KG1 (cell line): ENCODE data around the gene TAPBP.

Experiments
- DNase-seq: peaks from one replicate; lab custom pipeline; 2025; lab: John Stamatoyannopoulos, UW

The TAPBP gene

DNA sequence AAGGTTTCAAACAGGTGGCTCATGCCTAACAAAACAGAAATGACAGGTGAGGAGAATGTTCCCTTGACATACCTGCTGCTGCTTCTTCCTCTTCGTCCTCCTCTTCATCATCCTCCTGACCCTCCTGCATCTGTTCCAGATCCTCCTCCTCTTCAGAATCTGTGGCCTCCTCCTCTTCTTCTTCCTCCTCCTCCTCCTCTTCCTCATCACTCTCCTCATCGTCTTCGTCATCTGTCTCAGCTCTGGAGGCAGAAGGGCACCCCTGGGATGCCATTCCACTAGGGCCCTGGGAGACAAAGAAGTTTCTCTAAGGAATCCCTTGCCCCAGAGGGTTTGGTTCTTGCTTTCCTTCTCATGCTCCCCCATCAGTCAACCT lies 6.0 kb upstream of the TAPBP start:
- DNase-seq = no peak

DNA sequence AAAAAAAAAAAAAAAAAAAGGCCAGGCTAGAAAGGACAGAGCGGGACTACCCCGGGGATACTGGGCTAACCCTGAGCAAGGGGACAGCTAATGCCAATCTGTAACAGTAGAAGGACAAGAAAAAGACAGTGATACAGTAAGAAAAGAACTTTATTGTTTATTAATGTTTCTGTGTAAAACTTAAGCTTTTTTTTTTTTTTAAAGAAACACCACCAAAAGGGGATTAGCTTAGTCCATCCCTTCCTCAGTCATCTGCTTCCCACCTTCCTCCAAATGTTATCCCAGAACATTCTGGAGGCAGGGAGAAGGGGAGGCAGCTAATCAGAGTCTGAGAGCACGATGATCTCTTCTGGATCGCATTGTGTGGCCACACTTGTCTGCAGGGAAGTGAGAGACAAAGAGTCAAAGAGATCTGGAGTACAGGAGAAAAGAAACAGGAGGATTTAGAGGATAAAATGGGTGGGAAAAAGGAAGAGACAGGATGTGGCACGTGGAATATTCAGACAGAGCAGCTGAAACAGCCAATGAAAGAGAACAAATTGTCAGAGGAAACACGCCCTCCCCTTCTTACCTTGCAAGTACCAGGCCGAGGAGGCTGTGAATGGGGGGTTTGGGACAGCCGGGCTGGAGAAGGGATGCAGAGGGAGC lies 4.7 kb upstream of the TAPBP start:
- DNase-seq = no peak

DNA sequence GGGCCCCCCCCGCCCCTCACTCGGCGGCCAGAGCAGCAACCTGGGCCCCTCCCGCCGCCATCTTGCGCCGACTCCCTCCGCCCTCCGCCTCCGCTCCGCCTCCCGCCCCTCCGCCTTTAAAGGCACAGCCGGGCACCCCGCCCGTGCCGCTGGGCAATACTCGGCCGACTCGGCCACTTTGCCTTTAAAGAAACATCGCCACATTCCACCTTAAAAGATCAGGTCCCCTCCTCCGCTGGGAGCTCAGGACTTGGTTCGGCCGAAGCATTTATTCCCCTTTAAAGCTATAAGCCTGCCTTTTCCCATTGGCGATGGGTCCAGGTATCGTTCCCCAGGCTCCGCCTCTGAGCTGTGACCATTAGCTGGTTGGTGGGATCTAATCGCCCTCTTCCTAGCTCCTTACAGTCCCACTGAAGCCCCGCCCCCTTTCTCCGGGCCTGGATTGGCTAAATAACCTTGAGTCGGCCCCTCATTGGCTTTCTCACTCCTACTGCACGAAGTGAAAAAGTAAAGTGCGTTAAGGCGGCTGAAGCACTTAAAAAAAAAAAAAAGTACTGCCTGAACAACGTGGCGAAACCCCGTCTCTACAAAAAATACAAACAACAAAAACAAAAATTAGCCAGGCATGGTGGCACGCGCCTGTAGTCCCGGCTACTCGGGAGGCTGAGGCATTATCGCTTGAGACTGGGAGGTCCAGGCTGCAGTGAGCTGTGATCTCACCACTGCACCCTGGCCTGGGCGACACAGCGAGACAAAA lies 4.0 kb upstream of the TAPBP start, which contains the start of gene ZBTB22:
Gene ZBTB22 (minus strand): TSS at position 76 of the 757 bp plus-strand sequence. CDS start 828 bp downstream, outside the sequence.
- DNase-seq = peak; percentile 97

DNA sequence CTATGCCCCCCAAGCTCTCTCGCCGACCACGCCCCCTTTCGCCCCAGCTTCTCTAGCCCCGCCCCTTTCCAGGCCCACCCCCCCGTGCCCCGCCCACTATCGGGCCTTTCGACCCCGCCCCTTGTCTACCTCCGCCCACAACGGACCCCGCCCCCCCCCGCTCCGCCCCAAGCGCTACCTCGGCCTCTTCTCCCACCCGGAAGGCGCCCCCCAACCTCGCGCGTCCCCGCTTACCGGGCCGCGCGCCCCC lies 3.5 kb upstream of the TAPBP start:
- DNase-seq = peak; percentile 50

DNA sequence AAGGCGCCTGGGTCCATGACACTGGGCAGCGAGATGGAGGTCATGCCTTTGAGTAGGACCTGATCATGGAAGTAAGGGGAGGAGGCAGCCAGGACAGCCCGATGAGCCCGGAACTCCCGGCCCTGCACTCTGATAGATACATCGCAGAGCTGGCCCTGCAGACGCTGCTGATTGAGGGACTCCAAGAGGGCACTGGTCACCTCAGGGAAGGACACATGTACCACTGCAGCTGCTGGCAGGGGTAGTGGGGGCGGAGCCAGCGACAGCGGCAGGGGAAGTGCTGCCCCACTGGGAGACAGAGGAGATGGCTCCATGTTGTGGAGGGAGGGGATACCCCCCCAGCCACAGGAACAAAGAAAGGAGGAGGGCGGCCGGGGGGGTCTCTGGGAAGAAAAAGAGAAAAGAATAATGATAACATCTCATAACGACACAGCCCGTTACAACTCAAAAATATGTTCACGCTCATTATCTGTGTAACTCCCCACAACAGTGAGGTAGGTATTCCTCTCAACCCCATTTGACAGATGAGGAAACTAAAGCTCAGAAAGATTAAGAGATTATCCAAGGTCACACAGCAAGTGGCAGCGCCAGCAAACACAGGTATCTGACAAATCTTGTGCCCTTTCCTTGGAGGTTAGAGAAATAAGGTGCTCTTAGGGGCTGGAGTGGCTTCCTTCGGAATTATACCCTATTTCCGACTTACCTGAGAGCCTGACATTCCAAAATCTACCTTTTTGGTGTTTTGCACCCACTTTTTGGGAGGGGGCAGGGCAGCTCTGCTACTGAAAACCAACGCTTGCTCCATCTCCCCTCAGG lies 2.9 kb upstream of the TAPBP start:
- no peak for DNase-seq

DNA sequence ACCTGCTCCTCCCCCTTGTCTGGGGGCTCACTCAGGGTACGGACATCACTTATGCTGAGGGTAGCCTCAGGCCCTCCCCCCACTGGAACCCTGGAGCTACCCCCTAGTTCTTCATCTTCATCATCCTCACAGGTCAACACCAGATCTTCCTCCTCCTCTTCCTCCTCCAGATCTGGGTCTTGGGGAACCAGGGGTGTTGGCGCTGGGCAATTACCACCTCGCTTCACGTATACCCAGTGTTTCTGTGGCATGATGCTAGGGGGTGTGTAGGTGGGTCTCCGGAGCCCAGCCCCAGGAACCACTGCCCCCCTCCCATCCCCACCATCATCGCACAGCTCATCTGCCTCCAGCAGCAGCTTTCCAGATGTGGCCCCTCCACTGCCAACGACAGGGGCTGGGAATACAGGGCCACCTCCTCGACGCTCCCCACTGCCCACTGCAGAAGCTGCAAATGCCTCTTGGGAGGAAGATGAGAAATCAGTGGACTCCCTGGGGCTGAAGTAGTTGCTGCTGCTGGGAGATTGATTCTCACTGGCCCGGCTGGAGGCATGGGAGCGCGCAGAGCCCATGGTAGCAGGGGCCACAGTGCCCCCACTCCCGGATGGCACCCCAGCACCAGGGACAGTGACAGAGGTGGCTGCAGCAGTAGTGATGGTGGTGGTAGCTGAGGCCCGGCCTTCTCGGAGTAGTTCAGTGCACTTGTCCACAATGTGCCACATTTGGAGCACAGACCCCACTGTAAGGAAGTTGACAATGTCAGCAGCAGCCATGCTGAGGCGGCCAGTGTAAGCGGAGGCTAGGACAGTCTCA lies 2.1 kb upstream of the TAPBP start:
- no peak for DNase-seq

DNA sequence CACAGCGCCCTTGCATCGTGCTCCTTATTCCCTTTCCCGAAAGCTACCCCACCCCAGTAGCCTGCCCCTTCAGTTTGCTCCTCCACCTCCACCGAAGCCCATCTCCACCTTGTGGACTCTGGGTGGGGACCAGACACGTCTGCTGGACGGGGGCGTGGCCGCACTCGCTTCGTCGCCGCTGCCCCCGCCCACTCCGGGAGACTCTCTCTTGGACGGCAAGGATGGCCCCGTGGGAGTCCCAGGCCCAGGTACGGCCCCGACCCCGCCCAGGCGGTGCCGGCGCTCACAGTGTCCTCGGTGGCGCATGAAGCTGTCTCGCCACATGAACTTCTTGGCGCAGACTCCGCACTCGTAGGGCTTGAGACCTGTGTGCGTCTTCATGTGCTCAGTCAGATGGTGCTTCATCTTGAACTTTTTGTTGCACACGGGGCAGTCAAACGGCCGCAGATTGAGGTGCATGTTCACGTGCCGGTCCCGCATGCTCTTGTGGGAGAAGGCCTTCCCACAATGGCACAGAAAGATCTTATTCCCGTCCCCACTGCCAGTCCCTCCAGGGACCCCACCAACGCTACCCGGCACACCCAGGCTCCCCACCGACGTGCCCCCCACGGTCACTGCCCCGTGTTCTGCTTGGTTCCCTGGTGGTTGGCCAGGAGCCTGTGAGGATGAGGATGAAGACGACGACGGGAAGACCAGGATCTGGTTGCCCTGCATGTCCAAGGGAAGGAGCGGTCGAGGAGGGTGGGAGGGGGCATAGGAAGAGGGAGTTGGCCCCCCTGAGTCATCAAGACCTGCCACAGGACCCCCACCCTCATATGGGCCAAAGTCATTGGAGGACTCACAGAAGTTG lies 1.3 kb upstream of the TAPBP start:
- DNase-seq = no peak

DNA sequence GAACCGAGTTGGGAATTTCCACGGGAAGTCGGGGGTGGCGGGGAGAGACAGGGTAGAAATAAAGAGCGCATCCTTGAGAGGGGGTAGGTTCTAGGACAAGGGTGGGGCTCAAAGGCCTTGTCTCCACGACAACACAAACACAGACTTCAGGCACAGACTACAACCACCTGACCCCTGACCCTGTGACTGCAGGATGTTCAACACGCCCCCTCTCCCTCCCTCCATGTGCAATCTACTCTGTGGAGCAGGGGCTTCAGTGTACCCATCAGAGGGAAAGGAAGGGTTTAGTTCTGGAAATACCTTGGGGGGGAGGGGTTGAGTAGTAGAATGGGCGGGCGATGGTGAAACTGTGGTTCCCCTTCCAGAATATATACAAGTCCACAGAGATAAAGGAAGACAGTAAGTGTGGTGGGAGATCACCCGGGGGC lies 651 bp upstream of the TAPBP start:
- DNase-seq = peak; percentile 22

DNA sequence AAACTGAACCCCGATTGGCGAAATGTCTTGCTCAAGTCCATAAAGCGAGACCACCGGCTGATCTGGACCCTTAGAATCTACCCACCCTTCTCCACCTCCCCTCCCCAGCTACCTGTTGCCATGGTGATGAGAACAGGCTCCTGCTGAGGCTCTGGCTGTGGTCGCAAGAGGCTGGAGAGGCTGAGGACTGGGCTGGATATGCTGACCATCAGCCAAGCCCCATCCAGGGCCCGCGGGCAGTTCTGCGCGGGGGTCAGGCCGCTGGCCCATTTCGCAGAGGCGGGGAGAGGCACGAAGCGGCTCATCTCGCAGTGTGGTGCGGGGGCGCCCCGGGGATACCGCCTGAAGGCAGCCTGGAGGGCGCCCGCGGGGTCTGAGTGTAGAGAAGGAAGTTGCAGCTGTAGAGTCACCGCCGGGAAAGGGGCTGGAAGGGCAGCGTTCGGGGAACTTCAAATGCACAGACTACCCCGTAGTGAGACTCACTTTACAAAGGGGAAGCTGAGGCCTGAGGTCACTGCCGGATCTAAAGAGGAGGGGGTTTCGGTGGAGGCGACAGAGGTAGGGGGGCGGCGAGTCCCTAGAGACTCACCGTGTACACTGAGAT lies 671 bp downstream of the TAPBP start:
- DNase-seq = peak; percentile 65

DNA sequence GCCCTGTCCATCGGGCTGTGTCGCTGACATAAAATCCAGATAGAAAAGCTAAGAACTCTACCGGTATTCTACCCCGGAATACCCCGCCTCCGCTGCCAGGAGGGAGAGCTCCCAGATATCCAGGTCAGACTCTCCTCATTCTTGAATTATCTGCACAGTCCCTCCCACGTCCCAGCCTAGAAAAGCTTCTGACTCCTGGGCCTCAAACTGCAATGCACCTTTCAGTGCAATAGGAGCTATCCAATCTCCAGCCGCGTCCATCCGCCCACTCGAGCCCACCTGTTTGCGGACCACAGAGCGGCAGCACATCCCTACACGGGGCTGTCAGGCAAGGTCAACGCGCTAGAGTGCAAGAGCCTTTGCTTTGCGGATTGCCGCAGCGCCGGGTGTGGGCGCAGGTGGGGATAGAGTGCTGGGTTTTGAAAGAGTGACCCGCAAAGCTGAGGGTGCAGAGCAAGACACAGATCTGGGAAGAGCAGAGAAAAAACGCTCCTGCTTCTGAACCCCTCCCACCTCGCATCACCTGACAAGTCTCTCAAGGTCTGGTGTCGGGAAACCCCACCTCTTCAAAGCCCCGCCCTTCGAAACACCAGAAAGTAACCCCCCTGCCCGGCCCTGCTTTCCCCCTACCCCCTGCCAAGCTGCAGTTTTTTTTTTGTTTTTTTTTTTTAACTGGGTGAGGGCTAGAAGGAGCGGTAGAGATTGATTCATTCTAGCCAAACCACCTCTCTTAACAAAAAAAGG lies 1.3 kb downstream of the TAPBP start:
- peak; percentile 14 for DNase-seq

DNA sequence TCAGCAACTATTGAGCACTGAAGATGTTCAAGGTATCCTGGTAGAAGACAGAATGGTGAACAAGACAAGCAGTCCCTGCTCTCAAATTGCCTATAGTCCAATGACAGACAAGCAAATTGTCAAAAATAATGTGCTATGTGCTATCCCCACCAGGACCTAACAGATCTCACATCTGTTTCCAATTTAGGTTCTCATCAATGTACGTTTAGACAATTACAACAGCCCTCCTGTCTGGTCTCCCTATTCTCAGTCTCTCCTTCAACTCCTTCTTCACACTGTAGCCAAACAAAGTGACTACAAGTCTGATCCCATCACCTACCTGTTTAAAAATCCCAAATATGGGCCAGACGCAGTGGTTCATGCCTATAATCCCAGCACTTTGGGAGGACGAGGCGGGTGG lies 7.5 kb downstream of the TAPBP start:
- no peak for DNase-seq

DNA sequence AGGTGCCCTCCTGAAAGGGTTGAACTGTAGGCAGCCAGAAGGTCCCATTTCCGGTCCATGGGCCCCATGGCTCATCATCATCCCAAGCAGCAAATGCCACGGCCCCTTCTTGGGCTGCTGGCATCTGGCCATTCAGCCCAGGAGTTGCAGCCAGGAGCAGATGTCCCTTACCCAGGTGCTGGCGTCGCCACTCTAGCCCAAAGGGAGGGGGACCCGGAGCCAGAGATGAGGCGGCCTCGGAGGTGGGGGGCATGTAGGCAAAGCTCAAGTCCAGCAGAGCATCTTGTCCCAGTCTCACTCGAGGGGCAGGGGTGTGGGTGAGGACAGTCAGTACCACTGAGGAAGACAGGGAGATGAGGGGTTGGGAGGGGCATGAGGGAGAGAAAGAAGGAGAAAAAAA lies 8.8 kb downstream of the TAPBP start:
- no peak for DNase-seq

DNA sequence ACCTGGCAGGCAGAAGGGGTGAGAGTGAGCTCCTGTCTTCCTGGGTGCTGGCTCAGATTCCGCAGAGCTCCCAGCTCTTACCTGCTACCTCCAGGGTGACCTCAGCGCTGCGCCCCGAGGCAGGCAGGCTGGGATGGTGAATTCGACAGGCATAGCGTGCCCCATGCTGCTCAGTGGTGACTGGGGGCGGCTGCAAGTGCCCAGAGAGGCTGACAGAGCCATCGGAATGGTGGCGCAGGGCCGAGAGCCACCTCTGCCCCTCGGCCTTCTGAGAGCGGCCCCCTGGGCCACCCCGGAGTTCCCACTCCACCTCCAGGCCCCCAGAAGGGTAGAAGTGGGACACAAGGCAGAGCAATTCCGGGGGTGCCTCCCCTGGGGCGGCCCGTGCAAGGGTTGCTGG lies 9.7 kb downstream of the TAPBP start:
- no peak for DNase-seq

DNA sequence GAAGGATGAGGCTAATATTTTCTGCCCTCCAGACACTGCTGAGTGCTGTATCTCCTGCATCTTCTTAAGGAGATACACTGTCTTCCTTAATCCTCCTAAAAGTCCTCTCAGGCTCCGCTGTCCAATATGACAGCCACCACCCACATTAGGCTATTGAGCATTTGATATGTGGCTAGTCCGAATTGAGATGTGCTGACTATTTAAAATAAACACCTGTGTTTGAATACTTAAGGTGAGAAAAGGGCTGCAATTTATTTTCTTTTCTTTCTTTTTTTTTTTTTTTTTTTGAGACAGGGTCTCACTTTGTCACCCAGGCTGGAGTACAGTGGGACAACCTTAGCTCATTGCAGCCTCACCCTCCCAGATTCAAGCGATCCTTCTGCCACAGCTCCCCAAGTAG lies 12.0 kb downstream of the TAPBP start:
- no peak for DNase-seq

DNA sequence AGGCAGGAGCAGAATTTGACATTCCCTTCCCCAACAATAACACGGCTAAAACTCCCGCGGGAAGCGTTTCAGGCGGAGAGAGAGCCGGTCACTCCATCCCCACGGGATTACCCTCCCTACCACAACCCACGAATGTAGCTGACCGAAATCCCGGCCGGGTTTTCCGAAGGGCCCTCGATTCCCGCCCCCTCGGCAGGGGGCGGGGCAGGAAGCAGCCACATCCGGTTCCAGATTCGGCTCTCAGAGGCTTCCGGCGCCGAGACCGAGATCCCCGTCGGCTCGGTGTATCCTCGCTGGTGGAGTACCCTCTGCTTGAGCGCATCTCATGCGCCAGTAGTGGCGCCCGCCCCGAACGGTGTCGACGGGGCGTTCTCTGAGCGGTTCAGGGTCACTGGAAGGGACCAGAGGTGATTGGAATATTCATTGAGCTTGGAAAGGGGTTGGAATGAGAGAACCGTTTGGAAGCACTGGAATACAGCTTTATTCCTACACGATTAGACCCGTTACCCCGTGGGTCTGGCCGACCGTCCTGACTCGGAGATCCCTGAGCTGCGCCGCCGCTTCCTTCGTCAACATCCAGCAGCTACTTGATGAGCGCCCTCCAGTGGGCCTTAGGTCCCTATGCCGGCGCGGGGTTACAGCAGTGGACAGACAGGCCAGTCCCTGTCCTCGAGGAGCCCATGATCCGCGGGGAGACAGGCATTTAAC lies 14.5 kb downstream of the TAPBP start:
- peak; percentile 97 for DNase-seq

DNA sequence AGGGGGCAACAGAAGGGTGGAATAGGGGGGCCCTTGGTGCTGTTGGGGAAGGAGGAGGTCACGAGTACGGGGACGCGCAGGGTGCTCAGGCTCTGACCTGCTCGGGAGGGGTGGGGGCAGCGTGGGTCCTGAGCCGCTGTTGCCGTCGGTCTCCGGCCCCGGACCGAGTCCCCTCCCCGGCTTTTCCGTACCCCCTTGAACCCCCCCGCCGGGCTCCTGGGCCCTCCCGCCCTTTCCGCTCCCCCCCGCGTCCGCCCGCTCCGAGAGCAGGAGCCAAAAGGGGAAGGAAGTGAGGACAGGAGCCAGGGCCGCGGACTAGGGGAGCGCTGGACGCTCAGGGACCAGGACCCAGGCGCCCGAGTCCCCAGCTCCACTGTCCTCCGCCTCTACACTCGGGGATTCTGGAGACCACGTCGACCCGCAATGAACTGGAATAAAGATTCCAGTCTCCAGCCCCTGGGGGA lies 15.1 kb downstream of the TAPBP start, which contains the start of gene RGL2:
Gene RGL2 (minus strand): TSS at position 170 of the 464 bp plus-strand sequence. CDS start 332 bp downstream, outside the sequence.
- peak; percentile 88 for DNase-seq

DNA sequence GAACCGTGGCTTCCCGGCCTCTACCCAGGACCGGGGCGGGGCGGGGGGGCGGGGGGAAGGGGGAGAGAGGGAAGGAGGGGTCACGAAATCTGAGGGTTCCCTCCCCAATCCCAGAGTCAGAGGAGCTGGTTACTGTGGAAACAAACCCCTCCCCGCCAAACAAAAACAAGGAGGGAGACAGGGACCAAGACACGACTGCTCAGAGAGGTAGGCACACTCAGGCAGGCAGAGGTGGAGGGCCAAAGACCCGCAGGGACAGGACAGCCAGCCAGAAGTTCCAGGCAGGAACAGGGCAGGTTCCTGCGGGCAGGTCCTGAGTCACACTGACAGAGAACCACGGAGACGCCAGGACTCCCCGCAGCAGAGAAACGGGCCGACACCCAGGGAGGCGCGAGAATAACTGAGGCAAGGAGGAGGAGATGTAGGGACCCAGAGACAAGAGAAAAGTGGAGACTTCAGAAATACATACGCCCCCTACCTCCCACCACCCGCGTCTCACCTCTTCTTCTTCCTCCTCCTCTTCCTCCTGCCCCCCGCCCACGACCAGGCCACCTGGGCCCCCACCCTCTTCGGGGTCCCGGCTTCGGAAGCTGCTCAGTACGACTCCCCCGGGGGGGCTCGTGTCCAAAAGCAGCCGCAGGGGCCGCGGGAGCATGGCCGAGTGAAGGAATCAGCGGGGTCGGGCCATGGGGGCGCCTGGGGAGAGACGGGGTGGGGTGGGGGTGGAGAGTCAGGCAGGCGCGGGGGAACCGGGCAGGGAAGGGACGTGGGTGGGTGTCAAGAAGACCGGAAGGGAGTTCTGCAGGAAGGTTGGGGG lies 15.7 kb downstream of the TAPBP start:
- no peak for DNase-seq

DNA sequence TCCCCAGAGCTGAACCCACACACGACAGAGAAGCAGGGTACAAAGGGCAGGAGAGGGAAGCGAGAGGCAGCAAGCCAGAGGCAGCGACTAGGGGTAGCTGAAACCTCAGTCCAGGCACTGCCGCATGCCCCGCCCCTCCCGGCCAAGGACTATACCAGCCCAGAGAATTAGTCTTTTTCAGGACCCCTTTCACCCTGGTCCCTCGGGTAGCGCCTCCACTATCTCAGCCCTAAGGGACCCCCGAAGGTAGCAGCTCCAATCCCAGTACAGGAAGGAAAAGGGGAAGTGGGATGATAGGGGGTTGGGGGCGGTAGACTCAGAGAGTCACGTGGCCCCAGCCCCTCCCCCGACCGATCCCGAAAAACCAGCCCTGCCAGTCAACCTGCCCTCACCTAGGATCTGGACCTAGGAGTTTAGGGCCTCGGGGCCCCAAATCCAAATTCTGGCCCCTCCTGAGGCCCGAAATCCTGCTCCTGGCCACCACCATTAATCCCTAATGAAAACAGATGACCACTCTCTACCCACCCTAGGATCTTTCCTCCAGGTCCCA lies 16.4 kb downstream of the TAPBP start:
- DNase-seq = no peak
